H1 (cell line): ENCODE measurements around the gene PELI2.

Experiments
- ATF2 ChIP-seq: IDR thresholded peaks from 2 replicates; pipeline ENCODE4 v1.6.1; 2012; ENCODE audit warnings: low read length, inconsistent platforms
- GABPA ChIP-seq: IDR thresholded peaks from 2 replicates; pipeline ENCODE4 v1.6.1; 2011; ENCODE audit warnings: mild to moderate bottlenecking, low read length, moderate library complexity, borderline replicate concordance; ENCODE audit not compliant: insufficient read depth
- GTF2F1 ChIP-seq: IDR thresholded peaks from 2 replicates; pipeline ENCODE4 v1.6.1; 2012; ENCODE audit warnings: low read depth, low read length, improper control_type of control experiment, borderline replicate concordance

DNA sequence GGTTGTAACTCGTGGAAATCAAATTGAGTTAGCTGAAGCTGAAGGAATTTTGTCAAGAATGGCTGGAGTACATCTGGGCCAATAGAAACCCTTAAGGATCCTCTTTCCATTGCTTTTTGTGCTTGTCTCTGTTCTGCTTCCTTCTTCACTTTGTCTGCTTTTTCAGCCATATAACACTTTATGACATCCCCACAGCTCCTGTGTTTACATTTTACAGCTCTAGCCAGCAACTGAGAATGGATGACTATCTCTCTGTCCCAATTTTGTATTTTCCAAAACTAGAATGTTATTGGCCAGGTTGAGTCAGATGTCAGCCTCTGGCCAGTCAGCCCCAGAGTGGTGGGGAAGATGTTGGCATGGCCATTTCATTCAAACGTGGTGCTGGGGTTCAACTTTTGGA lies 57.6 kb downstream of the PELI2 start:
- TF ChIP-seq ATF2 = no peak
- no peak for TF ChIP-seq GTF2F1
- TF ChIP-seq GABPA = no peak
